IMR-90 (cell line): Measurements from ENCODE around the gene ADIRF. TPM values are rescaled to one million over a fixed set of nuclear protein-coding genes. Genes with fewer than 3 reads are reported as not detected.
"Not testable (repeated sequence)": the region's sequence is repeated elsewhere in the genome, so short reads cannot be mapped to it uniquely, and the experiment has no call there.

ENCODE experiments used
- ATAC-seq: fragments of 200-7000 bp; cut with Tn5 transposase; 2 replicates; pipeline ENCODE4 v1.9.1; 2020; ENCODE audit warnings: low read depth, mild to moderate bottlenecking, moderate library complexity
- BruUV-seq: library from RNA; stranded (reverse); fragments of 400-500 nt; replicated peaks from 2 replicates; lab custom pipeline; 2021; lab: Mats Ljungman, UMichigan
- CTCF ChIA-PET: fragments of 300-600 bp; formaldehyde crosslinking; extraction: SDS; loops from one replicate; lab custom pipeline; 2021; ENCODE audit warnings: antibody characterized with exemption; lab: Yijun Ruan, JAX
- POLR2A ChIA-PET: fragments of 300-600 bp; sonication (Branson Sonifier 250); formaldehyde crosslinking; loops from one replicate; lab custom pipeline; 2022; ENCODE audit warnings: antibody characterized with exemption; ENCODE audit not compliant: unreplicated experiment; lab: Charles Lee
- DNase-seq: peaks from one replicate; pipeline ENCODE4 v3.0.0; 2013
- H2AFZ ChIP-seq: replicated peaks from 2 replicates; pipeline ENCODE3; 2013; ENCODE audit warnings: low read length, mild to moderate bottlenecking; ENCODE audit not compliant: poor library complexity
- H2AK5ac ChIP-seq: 2 replicates; pipeline ENCODE4 v1.6.1; 2013; ENCODE audit warnings: low read depth, low read length, inconsistent platforms
- H2AK9ac ChIP-seq: replicated peaks from 2 replicates; pipeline ENCODE3; 2013; ENCODE audit warnings: mild to moderate bottlenecking, low read depth, low read length, moderate library complexity; ENCODE audit not compliant: poor library complexity
- H2BK120ac ChIP-seq: 2 replicates; pipeline ENCODE4 v1.6.1; 2013; ENCODE audit warnings: low read depth, low read length, inconsistent platforms
- H2BK15ac ChIP-seq: 3 replicates; pipeline ENCODE4 v1.6.1; 2013; ENCODE audit warnings: low read depth, low read length, inconsistent platforms
- H2BK20ac ChIP-seq: 2 replicates; pipeline ENCODE4 v1.6.1; 2013; ENCODE audit warnings: low read depth, mild to moderate bottlenecking, inconsistent platforms, low read length, moderate library complexity
- H2BK5ac ChIP-seq: 2 replicates; pipeline ENCODE4 v1.6.1; 2013; ENCODE audit warnings: mild to moderate bottlenecking, low read depth, low read length, inconsistent platforms; ENCODE audit not compliant: poor library complexity, severe bottlenecking
- H3K14ac ChIP-seq: replicated peaks from 2 replicates; pipeline ENCODE4 v1.6.1; 2013; ENCODE audit warnings: low read depth, low read length, inconsistent platforms
- H3K18ac ChIP-seq: 2 replicates; pipeline ENCODE4 v1.6.1; 2013; ENCODE audit warnings: low read depth, low read length, control low read depth
- H3K23ac ChIP-seq: 2 replicates; pipeline ENCODE4 v1.6.1; 2013; ENCODE audit warnings: low read depth, low read length, inconsistent platforms
- H3K27ac ChIP-seq: 2 replicates; pipeline ENCODE4 v1.5.1; 2013; ENCODE audit warnings: mild to moderate bottlenecking, control low read depth, low read length; ENCODE audit not compliant: insufficient read depth
- H3K27me3 ChIP-seq: 2 replicates; pipeline ENCODE4 v1.6.1; 2013; ENCODE audit warnings: low read length; ENCODE audit not compliant: control insufficient read depth, insufficient read depth
- H3K36me3 ChIP-seq: 2 replicates; pipeline ENCODE4 v1.6.1; 2013; ENCODE audit warnings: low read length, mixed read lengths; ENCODE audit not compliant: control insufficient read depth, insufficient read depth
- H3K4ac ChIP-seq: 2 replicates; pipeline ENCODE4 v1.6.1; 2013; ENCODE audit warnings: low read depth, low read length, inconsistent platforms
- H3K4me1 ChIP-seq: 2 replicates; pipeline ENCODE4 v1.6.1; 2013; ENCODE audit warnings: low read length, mixed read lengths; ENCODE audit not compliant: control insufficient read depth, insufficient read depth
- H3K4me2 ChIP-seq: 2 replicates; pipeline ENCODE4 v1.6.1; 2013; ENCODE audit warnings: low read depth, mild to moderate bottlenecking, control low read depth, low read length, moderate library complexity
- H3K4me3 ChIP-seq: 2 replicates; pipeline ENCODE4 v1.5.1; 2013; ENCODE audit warnings: low read depth, mild to moderate bottlenecking, control low read depth, low read length, moderate library complexity; ENCODE audit not compliant: insufficient read depth
- H3K56ac ChIP-seq: 2 replicates; pipeline ENCODE4 v1.6.1; 2013; ENCODE audit warnings: low read length, inconsistent platforms; ENCODE audit not compliant: insufficient read depth; ENCODE audit errors: extremely low read depth
- H3K79me1 ChIP-seq, 2 experiments: 2 replicates each; pipeline ENCODE4 v1.6.1; 2013; ENCODE audit warnings: low read length in 2 of 2, inconsistent platforms in 1 of 2, low read depth in 1 of 2
- H3K9ac ChIP-seq: 2 replicates; pipeline ENCODE4 v1.6.1; 2013; ENCODE audit warnings: low read depth, low read length, control low read depth
- H3K9me1 ChIP-seq: 2 replicates; pipeline ENCODE4 v1.6.1; 2013; ENCODE audit warnings: low read length, inconsistent platforms; ENCODE audit not compliant: insufficient read depth
- H3K9me3 ChIP-seq: 2 replicates; pipeline ENCODE4 v1.6.1; 2013; ENCODE audit warnings: low read length; ENCODE audit not compliant: control insufficient read depth, insufficient read depth
- H4K20me1 ChIP-seq: 2 replicates; pipeline ENCODE4 v1.6.1; 2013; ENCODE audit warnings: low read length, inconsistent platforms; ENCODE audit not compliant: insufficient read depth
- H4K5ac ChIP-seq: 2 replicates; pipeline ENCODE4 v1.6.1; 2013; ENCODE audit warnings: mild to moderate bottlenecking, low read depth, low read length, control low read depth
- H4K8ac ChIP-seq, 2 experiments: 2 replicates each; pipeline ENCODE4 v1.6.1; 2013; ENCODE audit warnings: low read depth in 2 of 2, low read length in 2 of 2, control low read depth in 1 of 2, inconsistent platforms in 1 of 2
- H4K91ac ChIP-seq: 2 replicates; pipeline ENCODE4 v1.6.1; 2013; ENCODE audit warnings: low read depth, low read length, inconsistent platforms; ENCODE audit not compliant: insufficient read depth
- BHLHE40 ChIP-seq: fragments of 150-350 bp; IDR thresholded peaks from 2 replicates; pipeline ENCODE4 v1.6.1; 2016; ENCODE audit warnings: mild to moderate bottlenecking, low read depth, low read length
- MAFK ChIP-seq: IDR thresholded peaks from 2 replicates; pipeline ENCODE4 v1.6.1; 2012; ENCODE audit warnings: low read depth, low read length, improper control_type of control experiment
- POLR2A ChIP-seq: IDR thresholded peaks from 2 replicates; pipeline ENCODE4 v1.6.1; 2012; ENCODE audit warnings: mild to moderate bottlenecking, low read depth, low read length
- WGBS, 2 experiments: methylation state at CpG; one replicate each; pipeline versions ENCODE4 v1.1.5 to v1.1.7; 2013; ENCODE audit warnings: missing lambda C conversion rate in 2 of 2; ENCODE audit not compliant: insufficient read length in 1 of 2; ENCODE audit errors: extremely low coverage in 2 of 2; 5-methylcytosine and 5-hydroxymethylcytosine counted together
- dilution Hi-C: fragments of 300-500 bp; cut with HindIII; formaldehyde crosslinking; loops from one replicate; pipeline ENCODE4 v1.14.3; 2018; ENCODE audit warnings: low sequenced_read_pairs; ENCODE audit not compliant: unreplicated experiment
- in situ Hi-C: fragments of 300-500 bp; cut with MboI; formaldehyde crosslinking; loops from 3 replicates; pipeline ENCODE4 v1.14.3; 2019; ENCODE audit warnings: low sequenced_read_pairs, inconsistent platforms, mixed read lengths
- intact Hi-C: fragments of 100-400 bp; cut with micrococcal nuclease; formaldehyde crosslinking; loops from 2 replicates; pipeline ENCODE4 v1.10.0; 2022
- polyA plus RNA-seq, 3 experiments: library from polyadenylated mRNA; depleted of rRNA; stranded (reverse); fragments of >200 nt; gene quantifications; 2 replicates each; pipeline ENCODE4 v1.2.3, GENCODE V29; 2012; ENCODE audit warnings: low replicate concordance in 1 of 3
- total RNA-seq: library from RNA; depleted of rRNA; stranded (reverse); fragments of >200 nt; gene quantifications from 2 replicates; pipeline ENCODE4 v1.2.3, GENCODE V29; 2012
- TF ChIP-seq, protein P1 (sequence below): fragments of 150-350 bp; IDR thresholded peaks from 2 replicates; pipeline ENCODE4 v1.6.1; 2017; ENCODE audit warnings: mild to moderate bottlenecking, antibody characterized with exemption, low read length, low read depth
- TF ChIP-seq, protein P2 (sequence below): fragments of 150-350 bp; IDR thresholded peaks from 2 replicates; pipeline ENCODE4 v1.6.1; 2016; ENCODE audit warnings: low read depth, mild to moderate bottlenecking, low read length, moderate library complexity, borderline replicate concordance

The ADIRF gene
- total and polyA plus RNA-seq, 2 of the 4 experiments (the other 2 are of a cell fraction), result 2.3 to 7.2 TPM

DNA sequence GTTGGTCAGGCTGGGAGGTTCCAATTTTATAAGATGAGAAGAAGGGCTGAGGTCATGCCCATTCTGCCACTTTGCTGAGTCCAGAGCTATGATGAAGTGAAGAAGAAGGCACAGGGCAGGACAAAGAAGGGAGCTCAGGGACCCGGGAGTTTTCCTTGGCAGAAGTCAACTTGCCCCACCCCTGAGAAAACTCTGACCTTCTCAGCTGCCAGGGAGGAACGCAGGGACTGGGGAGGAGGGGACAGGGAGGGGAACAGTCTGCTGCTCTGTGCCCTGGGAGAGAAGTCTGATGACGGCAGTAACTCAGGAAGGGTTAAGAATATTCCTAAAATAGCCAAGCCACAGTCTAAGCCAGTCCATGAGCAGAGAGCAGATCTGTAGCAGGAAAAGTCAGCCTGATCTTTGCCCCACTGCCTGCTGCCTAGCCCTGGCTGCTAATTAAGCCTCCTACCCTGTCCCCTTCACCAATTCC lies 11.7 kb downstream of the ADIRF start:
- Histone ChIP-seq H3K9me1 (peaks cover 5% of the 10 kb centered on the region; the same call in 1 of the 2 replicates), H2AFZ (peak overlapping the region; percentile 75), H3K4ac (no peak overlapping the region), H2BK120ac (no peak overlapping the region), H2BK20ac (no peak overlapping the region), H3K4me1 (peaks cover 7% of the 10 kb centered on the region), H3K27me3 (no peaks in the 10 kb centered on the region), H2AK9ac (no peak overlapping the region), H3K56ac (no peak overlapping the region), H3K4me2 (0 out of 2 replicates have a peak overlapping the region, but pooled peaks have one; percentile 14), H3K14ac (no peak overlapping the region), H3K4me3 (no peak overlapping the region), H4K5ac (no peak overlapping the region), H2BK15ac (no peak overlapping the region), H2BK5ac (no peak overlapping the region), H3K27ac (no peak overlapping the region), H4K91ac (no peak overlapping the region), H3K9ac (no peak overlapping the region), H3K36me3 (no peaks in the 10 kb centered on the region), H4K20me1 (no peaks in the 10 kb centered on the region), H3K9me3 (no peaks in the 10 kb centered on the region), H2AK5ac (no peak overlapping the region; the same call in 1 of the 2 replicates), H3K23ac (no peak overlapping the region; the same call in 1 of the 2 replicates), H3K79me1 (no peaks in the 10 kb centered on the region), H4K8ac (peak overlapping the region in 1 of 2 experiments; percentile 22; a peak in 2 of 4 replicates), H3K18ac (no peak overlapping the region)
- intact Hi-C loops (no loop called here), dilution Hi-C loops (no loop called here), in situ Hi-C loops (no loop called here)
- no peak for DNase-seq
- TF ChIP-seq, protein P1, sequence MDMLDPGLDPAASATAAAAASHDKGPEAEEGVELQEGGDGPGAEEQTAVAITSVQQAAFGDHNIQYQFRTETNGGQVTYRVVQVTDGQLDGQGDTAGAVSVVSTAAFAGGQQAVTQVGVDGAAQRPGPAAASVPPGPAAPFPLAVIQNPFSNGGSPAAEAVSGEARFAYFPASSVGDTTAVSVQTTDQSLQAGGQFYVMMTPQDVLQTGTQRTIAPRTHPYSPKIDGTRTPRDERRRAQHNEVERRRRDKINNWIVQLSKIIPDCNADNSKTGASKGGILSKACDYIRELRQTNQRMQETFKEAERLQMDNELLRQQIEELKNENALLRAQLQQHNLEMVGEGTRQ, result no peak
- TF ChIP-seq, protein P2, sequence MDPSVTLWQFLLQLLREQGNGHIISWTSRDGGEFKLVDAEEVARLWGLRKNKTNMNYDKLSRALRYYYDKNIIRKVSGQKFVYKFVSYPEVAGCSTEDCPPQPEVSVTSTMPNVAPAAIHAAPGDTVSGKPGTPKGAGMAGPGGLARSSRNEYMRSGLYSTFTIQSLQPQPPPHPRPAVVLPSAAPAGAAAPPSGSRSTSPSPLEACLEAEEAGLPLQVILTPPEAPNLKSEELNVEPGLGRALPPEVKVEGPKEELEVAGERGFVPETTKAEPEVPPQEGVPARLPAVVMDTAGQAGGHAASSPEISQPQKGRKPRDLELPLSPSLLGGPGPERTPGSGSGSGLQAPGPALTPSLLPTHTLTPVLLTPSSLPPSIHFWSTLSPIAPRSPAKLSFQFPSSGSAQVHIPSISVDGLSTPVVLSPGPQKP, result no peak
- TF ChIP-seq BHLHE40 (no peak), POLR2A (no peak), MAFK (no peak)
- POLR2A ChIA-PET, result no interaction called here
- peak; percentile 46 for ATAC-seq
- BruUV-seq, result no TSS peak
- WGBS, 2 experiments, result no CpG with 5 or more reads among the region's 3 CpGs
- CTCF ChIA-PET, result no interaction called here

DNA sequence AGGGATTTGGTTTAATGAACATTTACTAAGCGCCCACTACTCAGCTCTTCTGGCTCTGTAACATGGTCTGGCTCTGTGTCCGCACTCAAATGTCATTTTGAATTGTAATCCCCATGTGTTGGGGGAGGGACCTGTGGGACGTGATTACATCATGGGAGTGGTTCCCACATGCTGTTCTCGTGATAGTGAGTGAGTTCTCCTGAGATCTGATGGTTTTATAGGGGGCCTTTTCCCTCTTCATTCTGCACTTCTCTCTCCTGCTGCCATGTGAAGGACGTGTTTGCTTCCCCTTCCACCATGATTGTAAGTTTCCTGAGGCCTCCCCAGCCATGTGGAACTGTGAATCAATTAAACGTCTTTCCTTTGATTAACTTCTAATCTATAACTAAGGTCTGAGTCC lies 12.7 kb downstream of the ADIRF start:
- DNase-seq, H3K9me1 ChIP-seq, H4K91ac ChIP-seq, H3K18ac ChIP-seq, in situ Hi-C loops, H3K4me1 ChIP-seq, H3K4me3 ChIP-seq, H2BK5ac ChIP-seq, H3K56ac ChIP-seq, H2AFZ ChIP-seq, dilution Hi-C loops, H4K8ac ChIP-seq, H4K20me1 ChIP-seq, H3K4me2 ChIP-seq, H2BK20ac ChIP-seq, H2BK120ac ChIP-seq, H4K5ac ChIP-seq, CTCF ChIA-PET, H3K27ac ChIP-seq, H3K36me3 ChIP-seq, H3K4ac ChIP-seq, H3K79me1 ChIP-seq, intact Hi-C loops, H3K27me3 ChIP-seq, H3K14ac ChIP-seq, H2BK15ac ChIP-seq, H3K9ac ChIP-seq, H2AK5ac ChIP-seq, H2AK9ac ChIP-seq, H3K23ac ChIP-seq, BruUV-seq, H3K9me3 ChIP-seq, ATAC-seq, POLR2A ChIA-PET: not testable (repeated sequence)
- WGBS, 2 experiments, result no CpG with 5 or more reads among the region's 6 CpGs
